ENCODE data around the gene NBPF12. TPM values are rescaled to one million over a fixed set of nuclear protein-coding genes. Genes with fewer than 3 reads are reported as not detected.
"Not testable (repeated sequence)": the region's sequence is repeated elsewhere in the genome, so short reads cannot be mapped to it uniquely, and the experiment has no call there.

Gene NBPF12
- total and polyA plus RNA-seq, 11 donors, result 2.2 to 6.6 (median 3.2) TPM

DNA sequence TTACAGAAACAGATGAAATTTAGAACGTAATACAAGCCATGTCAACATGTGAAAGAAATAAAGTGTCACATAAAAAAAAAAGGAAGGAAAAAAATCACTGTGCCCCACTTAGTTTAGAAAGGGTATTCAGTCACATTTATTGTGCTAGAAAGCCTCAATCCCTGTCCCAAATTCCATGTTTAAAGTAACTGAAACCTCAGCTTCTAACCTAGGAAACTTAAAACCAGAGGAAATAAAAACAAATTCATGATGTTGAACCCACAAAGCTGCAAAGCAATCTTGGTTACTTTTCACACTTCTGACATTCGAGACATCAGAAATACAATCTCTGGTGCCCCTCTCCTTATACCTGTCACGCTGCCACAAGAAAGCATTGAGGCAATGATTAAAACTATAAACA is 101.8 kb downstream of the NBPF12 start:
- DNase-seq (no peak), ATAC-seq (no peak)
- Histone ChIP-seq H3K36me3 (no peaks in the 10 kb centered on the region), H3K27ac (no peak overlapping the region), H3K4me3 (no peak overlapping the region), H3K27me3 (peaks cover 0 to 14% (median 7%) of the 10 kb centered on the region in 9 donors), H3K4me1 (no peaks in the 10 kb centered on the region), H3K9me3 (no peaks in the 10 kb centered on the region)
- TF ChIP-seq POLR2A (IDR thresholded peaks at IDR 0.05), result no peak
- TF ChIP-seq, protein P1, sequence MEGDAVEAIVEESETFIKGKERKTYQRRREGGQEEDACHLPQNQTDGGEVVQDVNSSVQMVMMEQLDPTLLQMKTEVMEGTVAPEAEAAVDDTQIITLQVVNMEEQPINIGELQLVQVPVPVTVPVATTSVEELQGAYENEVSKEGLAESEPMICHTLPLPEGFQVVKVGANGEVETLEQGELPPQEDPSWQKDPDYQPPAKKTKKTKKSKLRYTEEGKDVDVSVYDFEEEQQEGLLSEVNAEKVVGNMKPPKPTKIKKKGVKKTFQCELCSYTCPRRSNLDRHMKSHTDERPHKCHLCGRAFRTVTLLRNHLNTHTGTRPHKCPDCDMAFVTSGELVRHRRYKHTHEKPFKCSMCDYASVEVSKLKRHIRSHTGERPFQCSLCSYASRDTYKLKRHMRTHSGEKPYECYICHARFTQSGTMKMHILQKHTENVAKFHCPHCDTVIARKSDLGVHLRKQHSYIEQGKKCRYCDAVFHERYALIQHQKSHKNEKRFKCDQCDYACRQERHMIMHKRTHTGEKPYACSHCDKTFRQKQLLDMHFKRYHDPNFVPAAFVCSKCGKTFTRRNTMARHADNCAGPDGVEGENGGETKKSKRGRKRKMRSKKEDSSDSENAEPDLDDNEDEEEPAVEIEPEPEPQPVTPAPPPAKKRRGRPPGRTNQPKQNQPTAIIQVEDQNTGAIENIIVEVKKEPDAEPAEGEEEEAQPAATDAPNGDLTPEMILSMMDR (IDR thresholded peaks at IDR 0.05), result no peak
- intact Hi-C loops (cut with DNase I), result no loop called here
- 72 to 87% (median 80%) methylated on average over 3 of the region's 3 CpGs for WGBS, 4 donors

DNA sequence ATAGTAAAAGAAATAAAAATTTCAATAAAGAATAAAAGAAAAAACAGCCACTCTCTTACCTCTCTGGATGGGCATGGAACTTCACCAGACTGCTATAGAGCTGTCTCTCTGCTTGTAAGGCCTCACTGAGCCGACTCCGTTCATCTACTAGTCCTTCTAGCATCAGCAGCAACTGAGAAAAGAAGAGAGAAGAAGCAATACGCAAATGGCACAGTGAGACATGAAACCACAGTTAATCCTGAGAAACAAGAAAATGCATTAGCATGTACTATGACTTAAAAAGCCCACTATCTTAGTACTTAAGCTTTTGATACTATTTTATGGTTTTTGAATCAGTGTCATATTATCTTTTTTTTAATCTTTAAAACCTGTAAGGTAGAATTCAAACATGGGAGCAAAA is 104.8 kb downstream of the NBPF12 start:
- intact Hi-C loops (cut with DNase I); H3K36me3 ChIP-seq; H3K4me3 ChIP-seq; H3K27ac ChIP-seq; H3K4me1 ChIP-seq; ATAC-seq; H3K9me3 ChIP-seq; DNase-seq: not testable (repeated sequence)
- 69 to 81% (median 73%) methylated on average over 3 of the region's 3 CpGs for WGBS, 4 donors
- H3K27me3 ChIP-seq, result peaks cover 0 to 24% (median 4%) of the 10 kb centered on the region in 9 donors

DNA sequence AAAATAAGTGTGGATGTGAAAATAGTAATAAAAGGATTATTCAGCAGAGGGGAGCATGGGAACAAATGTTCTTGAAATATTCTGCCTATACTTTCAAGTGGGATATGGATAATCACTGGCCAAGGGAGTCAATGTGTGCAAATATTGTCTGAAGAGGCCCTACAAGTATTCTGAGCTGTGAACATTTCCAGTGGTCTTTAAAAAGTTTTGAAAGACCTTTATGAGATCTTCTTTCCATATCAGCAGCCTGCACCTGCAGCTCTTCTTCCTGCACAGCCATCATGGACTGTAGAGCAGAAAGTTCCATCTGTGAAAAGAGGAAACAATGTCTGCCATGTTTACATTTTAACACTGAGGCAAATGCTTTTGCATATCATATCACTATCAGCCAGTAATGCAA is 106.4 kb downstream of the NBPF12 start:
- DNase-seq; H3K4me1 ChIP-seq; H3K4me3 ChIP-seq; H3K27ac ChIP-seq; H3K9me3 ChIP-seq; ATAC-seq; intact Hi-C loops (cut with DNase I); H3K36me3 ChIP-seq: not testable (repeated sequence)
- H3K27me3 ChIP-seq, result peaks cover 0 to 24% (median 4%) of the 10 kb centered on the region in 9 donors

Other genes starting within 250 kb of the NBPF12 start
- gene PRKAB2, start 234.1 kb downstream of the NBPF12 start, total RNA-seq, result 10 to 100 TPM; 15.0 to 43.2 (median 28.9) TPM
- gene PRKAB2, start 234.1 kb downstream of the NBPF12 start, polyA plus RNA-seq, result 10 to 100 TPM in 1 of 2 donors, 1 to 10 TPM in 1; 6.7 to 22.4 TPM

Data from heart left ventricle (tissue), 16 donors.